Measurements from ENCODE around the gene GABRG3. TPM values are rescaled to one million over a fixed set of nuclear protein-coding genes. Genes with fewer than 3 reads are reported as not detected.
"Not testable (repeated sequence)": the region's sequence is repeated elsewhere in the genome, so short reads cannot be mapped to it uniquely, and the experiment has no call there.

The GABRG3 gene
- total RNA-seq, 1 experiment from 2014 or later = 0.20 TPM

DNA sequence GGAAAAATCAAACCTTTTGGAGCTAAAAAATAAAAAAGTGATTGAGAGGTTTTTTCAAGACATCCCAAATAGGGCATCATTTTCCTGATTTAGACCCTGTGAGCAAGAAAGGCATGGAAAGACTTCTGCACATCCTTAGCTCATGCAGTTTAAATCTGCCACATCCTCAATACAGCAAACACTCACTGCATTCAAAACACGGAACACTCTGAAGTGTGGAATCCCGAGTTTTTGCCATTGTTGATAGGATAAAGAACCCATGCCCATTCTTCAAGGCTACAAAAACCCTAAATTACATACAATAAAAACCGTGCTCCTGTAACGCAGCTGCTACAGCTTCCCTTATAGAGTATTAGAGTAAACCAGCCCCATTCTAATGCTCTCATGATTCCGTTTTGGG lies 346.8 kb downstream of the GABRG3 start:
- DNase-seq (ENCODE audit: extremely low read depth, low read depth) = no peak

- DNase-seq (ENCODE audit: extremely low read depth, low read depth) = no peak
These were observed 352.8 kb downstream of the GABRG3 start for GRCh38 chr15:27323801-27324200.

- no peak for DNase-seq (ENCODE audit: extremely low read depth, low read depth)
These were observed 354.1 kb downstream of the GABRG3 start for GRCh38 chr15:27324886-27325615.

DNA sequence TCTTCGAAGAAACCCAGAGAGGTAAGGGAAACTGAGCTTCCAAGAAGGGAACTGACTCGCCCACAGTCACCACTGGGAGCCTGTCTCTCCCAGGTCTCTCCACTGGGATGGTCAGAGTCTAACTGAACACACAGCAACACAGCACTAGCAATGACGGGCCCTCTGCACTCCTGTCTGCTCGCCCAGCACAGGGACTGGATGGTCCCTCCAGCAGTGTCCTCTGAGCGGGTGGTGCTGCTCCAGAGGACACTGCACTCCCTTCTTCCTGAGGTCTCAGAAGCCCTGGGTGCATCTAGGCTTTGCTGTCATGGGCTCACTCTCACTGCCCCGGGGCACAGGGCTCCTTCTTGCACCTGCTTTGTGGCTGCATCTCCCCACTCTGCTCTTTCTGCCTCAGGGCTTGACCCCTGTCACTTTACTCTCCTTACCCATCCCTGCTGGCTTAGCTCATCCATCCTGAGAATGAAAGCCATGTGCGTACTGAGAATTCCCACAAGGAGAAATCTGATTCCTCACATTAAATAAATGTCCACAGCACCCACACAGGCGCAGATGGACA lies 356.6 kb downstream of the GABRG3 start:
- no peak for DNase-seq (ENCODE audit: extremely low read depth, low read depth)

DNA sequence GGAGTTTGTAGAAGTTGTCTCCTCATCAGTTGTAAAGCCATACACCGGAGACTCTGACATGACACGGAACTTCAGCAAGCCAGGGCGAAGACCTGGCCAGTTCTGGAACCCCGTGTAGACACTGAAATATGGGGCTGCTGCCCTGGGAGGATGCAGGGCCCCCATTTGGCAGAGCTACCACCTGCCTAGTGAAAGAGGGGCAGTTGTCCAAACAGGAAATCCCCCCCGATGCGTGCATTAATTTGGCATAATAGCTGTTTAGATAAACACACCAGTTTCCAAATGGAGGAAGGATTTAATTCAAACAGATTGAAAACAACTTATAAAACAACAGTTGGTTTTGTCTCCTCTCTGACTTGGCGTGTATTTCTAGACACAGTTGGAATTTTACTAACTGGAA lies 357.2 kb downstream of the GABRG3 start:
- no peak for DNase-seq (ENCODE audit: extremely low read depth, low read depth)

GRCh38 chr15:27328608-27329007 lies 357.6 kb downstream of the GABRG3 start:
- no peak for DNase-seq (ENCODE audit: extremely low read depth, low read depth)

- no peak for DNase-seq (ENCODE audit: extremely low read depth, low read depth)
These were observed 359.3 kb downstream of the GABRG3 start for GRCh38 chr15:27330326-27330725.

DNA sequence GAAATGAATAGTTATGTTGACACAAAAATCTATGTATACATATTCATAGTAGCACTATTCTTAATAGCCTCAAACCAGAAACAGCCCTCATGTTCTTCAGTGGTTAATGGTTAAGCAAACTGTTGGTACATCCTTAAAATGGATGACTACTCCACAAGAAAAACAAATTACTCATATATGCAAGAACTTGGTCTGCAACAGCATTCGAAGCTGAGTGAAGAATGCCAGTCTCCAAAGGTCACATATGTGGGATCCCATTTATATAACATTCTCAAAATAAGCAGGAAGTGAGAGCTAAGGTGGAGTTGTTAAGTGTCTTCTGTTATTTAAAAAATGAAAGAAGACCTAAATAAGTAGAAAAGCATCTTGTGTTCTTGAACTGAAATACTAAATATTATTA lies 365.7 kb downstream of the GABRG3 start:
- DNase-seq (ENCODE audit: extremely low read depth, low read depth) = peak; percentile 45

- DNase-seq (ENCODE audit: extremely low read depth, low read depth) = no peak
These were observed 368.2 kb downstream of the GABRG3 start for GRCh38 chr15:27339138-27339537.

GRCh38 chr15:27341780-27342343 lies 370.9 kb downstream of the GABRG3 start:
- DNase-seq (ENCODE audit: extremely low read depth, low read depth) = no peak

GRCh38 chr15:27342991-27343390 lies 372.0 kb downstream of the GABRG3 start:
- DNase-seq (ENCODE audit: extremely low read depth, low read depth) = no peak

DNA sequence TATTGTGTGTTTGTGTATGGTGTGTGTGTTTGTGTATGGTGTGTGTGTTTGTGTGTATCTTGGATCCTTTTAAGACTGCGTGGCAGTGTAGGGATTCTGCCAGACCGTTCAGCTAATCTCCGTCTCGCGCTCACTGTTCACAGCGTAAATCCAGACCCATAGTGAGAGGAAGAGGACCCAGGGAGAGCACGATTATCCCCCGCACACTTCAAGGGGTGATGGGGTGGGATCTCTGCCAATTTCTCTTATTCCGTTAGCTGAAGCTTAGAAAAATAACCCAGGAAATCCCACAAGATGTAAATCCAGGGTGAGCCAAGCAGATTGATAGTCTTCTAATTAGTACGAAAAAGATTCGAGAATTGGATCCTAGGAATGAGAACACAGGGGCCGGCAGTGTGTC lies 381.2 kb downstream of the GABRG3 start:
- no peak for DNase-seq (ENCODE audit: extremely low read depth, low read depth)

GRCh38 chr15:27353856-27354255 lies 382.9 kb downstream of the GABRG3 start:
- no peak for DNase-seq (ENCODE audit: extremely low read depth, low read depth)

- DNase-seq (ENCODE audit: extremely low read depth, low read depth) = peak; percentile 21
These were observed 387.9 kb downstream of the GABRG3 start for GRCh38 chr15:27358751-27359434.

DNA sequence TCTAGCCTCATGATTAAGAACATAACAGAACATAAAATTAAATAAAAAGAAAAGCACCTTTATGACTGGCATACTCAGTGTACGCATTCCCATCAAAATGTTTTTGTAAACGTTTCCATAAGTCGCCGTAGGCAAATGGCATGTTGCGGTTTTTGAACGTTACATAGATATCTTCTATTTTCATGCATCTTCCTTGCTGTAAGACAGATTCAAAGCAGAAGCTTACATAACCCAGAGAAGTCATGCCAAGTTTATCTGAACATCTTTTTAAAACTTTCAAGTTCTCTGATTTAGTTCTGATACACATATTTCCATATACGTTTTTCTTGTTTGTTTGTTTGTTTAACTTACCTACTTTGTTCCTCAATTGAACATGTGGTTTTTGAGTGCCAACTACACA lies 388.6 kb downstream of the GABRG3 start:
- DNase-seq (ENCODE audit: extremely low read depth, low read depth) = no peak

DNA sequence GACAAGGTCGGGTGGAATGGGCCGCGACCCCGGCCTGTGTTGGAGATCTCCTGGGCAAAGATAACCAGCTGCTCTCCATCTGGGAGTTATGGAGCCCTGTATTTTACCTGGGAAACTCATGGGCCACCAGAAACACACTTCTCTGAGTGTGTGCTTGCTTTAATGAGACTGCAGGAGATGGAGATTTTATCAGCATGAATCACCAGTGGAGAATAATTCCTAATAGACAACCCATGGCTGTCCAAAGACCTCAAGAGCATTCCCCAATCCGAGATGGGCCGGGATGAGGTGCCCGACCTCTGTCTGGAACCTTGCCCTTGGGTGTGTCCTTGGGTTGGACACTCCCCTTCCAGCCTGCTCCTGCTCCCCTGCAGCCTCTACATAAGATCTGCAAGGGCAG lies 389.3 kb downstream of the GABRG3 start:
- no peak for DNase-seq (ENCODE audit: extremely low read depth, low read depth)

DNA sequence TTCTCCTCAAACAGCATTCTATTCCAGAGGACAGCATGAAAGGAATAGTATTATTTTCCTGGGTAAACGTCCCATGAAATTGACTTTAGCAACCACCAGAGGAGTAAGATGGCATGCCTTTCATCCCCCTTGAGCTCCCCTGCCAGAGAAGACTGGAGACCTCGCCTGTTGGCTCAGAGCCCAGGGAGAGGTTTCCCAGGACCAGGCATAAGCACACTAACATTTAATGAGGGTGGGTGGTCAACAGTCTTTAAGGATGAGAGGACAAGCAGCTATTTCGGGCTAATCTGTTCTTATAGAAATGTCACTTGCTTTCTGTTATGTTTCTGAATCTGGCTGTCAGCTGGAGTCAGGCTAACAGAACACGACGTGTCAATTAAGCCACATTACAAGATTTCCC lies 390.5 kb downstream of the GABRG3 start:
- DNase-seq (ENCODE audit: extremely low read depth, low read depth) = no peak

- no peak for DNase-seq (ENCODE audit: extremely low read depth, low read depth)
These were observed 394.5 kb downstream of the GABRG3 start for GRCh38 chr15:27365456-27365855.

DNA sequence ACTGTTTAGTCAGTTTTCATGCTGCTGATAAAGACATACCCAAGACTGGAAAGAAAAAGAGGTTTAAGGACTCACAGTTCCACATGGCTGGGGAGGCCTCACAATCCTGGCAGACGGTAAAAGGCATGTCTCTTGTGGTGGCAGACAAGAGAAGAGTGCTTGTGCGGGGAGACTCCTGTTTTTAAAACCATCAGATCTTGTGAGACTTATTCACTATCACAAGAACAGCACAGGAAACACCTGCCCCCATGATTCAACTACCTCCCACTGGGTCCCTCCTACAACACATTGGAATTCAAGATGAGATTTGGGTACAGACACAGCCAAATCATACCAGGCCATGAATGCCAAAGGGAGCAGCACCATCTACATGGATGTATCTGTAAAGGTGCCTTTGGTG lies 406.4 kb downstream of the GABRG3 start:
- DNase-seq (ENCODE audit: extremely low read depth, low read depth) = not testable (repeated sequence)

DNA sequence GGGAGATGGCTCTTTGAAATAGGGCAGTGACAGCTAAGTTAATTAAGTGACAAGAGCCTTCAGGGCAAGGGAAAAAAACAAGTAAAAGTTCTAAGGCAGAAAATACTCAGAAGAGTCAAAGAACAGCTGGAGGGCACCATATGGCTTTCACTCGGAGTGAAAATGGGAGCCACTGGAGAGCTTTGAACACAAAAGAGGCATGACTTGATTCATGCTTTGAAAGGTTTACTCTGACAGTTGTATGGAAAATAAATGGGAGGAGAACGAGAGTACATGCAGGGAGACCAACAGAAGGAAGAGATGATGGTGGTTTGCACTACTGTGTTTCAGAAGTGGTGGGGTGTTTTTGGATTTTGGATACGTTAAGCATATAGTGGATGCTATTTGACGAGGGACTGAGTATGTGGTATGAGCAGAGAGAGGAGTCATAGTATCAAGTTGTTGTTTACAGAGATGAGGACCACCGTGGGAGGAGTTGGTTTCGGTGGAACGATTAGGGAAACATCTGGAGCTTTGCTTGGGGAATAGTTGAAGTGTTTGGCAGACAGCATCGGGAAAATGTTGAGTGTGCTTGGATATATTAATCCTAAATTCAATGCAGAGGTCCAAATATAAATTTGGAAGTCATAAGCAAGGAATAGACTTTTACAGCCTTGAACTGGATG lies 411.5 kb downstream of the GABRG3 start:
- DNase-seq (ENCODE audit: extremely low read depth, low read depth) = no peak

DNA sequence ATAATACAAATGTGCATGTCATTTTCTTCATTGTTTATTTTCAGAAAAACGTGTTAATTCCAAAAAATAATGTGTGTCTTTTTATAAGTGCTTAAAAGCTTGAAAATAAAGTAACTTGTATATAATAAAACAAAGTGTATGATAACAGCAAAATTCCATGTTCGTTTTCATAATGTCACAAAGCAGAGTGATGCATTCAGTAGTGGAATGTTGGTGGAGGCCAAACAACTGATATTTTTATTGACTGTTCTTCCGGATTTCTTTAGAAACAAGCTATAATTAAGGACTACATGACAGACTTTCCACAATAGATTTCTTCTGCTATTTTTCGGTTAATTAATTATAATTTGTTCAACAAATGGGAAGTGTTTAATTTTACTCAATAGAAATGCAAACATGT lies 412.7 kb downstream of the GABRG3 start:
- no peak for DNase-seq (ENCODE audit: extremely low read depth, low read depth)
